RPMI7951 (cell line): ENCODE results near the gene GSTA3. TPM values are rescaled to one million over a fixed set of nuclear protein-coding genes. Genes with fewer than 3 reads are reported as not detected.
"Not testable (repeated sequence)": the region's sequence is repeated elsewhere in the genome, so short reads cannot be mapped to it uniquely, and the experiment has no call there.

ENCODE experiments used
- DNase-seq: peaks from one replicate; pipeline ENCODE4 v3.0.0-alpha.2; 2012; ENCODE audit warnings: low read depth
- total RNA-seq: library from RNA; depleted of rRNA; stranded (reverse); fragments of >200 nt; shearing (Covaris generic); gene quantifications from 2 replicates; pipeline ENCODE4 v1.2.3, GENCODE V29; 2014

Gene GSTA3
- total RNA-seq, 1 experiment from 2014 or later = not detected

DNA sequence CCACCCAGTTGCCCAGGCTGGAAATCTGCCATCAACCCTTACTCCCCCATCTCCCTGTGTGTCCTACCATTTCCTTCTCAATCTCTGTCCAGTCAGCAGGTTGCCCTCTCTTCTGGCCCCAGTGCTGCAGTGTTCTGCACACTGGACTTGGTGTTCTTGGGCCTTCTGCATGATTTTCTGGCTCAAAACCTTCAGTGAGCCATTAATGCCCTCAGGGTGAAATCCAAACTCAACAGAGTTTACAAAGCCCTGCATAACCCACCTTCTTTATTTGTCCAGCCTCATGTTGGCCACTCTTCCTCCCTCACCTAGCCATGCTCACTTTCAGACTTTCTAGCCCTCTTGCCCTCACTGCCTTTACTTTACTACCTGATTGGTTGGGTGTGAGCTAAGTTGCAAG is 5.0 kb upstream of the GSTA3 start:
- DNase-seq = peak; percentile 26

- peak; percentile 56 for DNase-seq
Measured at GRCh38 chr6:52910091-52910490, 593 bp upstream of the GSTA3 start.

- DNase-seq = no peak
Measured at GRCh38 chr6:52909131-52909530, 367 bp downstream of the GSTA3 start.

GRCh38 chr6:52908526-52908925 is 972 bp downstream of the GSTA3 start:
- DNase-seq = no peak

- peak; percentile 32 for DNase-seq
Measured at GRCh38 chr6:52904562-52905279, 4.8 kb downstream of the GSTA3 start.

GRCh38 chr6:52900536-52900935 is 9.0 kb downstream of the GSTA3 start:
- DNase-seq = peak; percentile 49

DNA sequence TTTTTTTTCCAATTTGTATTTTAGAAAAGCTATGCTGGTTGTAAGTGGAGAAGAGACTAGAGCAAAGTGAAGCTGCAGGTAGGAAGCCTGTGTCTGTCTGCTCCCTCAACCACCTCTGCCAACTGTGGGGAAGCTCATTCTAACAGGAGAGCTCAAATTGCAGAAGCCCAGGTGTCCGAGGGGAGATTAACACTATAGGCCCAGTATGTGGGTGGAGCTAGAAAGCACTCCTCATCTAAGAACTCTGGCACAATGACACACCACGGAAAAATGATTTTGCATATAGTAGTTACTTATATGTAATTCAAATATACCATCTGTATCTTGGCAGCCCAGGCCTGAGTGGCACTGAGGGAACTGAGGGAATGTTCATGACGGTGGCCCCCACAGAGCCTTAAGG is 13.7 kb downstream of the GSTA3 start:
- DNase-seq = not testable (repeated sequence)

GRCh38 chr6:52894285-52894684 is 15.2 kb downstream of the GSTA3 start:
- no peak for DNase-seq

GRCh38 chr6:52893803-52894202 is 15.7 kb downstream of the GSTA3 start:
- DNase-seq = no peak

- no peak for DNase-seq
Measured at GRCh38 chr6:52893221-52893620, 16.3 kb downstream of the GSTA3 start.

DNA sequence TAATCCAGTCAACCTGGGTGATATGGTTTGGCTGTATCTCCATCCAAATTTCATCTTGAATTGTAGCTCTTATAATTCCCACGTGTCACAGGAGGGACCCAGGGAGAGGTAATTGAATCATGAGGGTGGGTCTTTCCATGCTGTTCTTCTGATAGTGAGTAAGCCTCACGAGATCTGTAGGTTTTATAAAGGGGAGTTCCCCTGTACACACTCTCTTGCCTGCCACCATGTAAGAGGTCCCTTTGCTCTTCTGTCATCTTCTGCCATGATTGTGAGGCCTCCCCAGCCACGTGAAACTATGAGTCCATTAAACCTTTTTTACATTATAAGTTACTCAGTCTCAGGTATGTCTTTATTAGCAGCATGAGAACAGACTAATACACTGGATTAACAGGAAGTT is 19.5 kb downstream of the GSTA3 start:
- DNase-seq = no peak

DNA sequence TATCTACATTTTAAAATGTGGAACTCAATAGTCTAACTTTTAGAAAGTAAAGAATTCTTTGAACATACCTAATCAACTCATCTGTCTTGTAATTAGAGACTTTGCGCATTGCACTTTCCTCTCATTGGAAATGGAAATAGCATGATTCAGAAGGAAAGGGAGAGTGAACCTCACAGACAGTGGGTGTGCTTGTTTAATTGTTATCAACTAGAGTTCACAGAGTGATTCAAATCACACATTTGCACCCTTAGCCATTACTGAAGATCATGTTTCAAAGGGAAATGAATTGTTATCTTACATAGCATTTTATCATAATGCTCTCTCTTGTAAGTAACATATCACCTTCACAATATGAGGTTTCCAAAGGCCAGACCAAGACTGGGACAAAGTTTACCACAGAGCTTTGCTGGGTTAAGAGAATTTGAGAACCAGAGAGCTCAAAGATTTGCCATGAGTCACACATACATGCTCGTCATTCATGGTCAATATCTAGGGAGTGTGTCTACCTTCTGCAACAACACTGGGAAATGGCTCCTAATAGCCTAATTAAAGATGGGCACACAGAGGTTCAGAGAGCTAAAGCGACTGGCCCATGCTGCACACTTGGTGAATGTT is 21.5 kb downstream of the GSTA3 start:
- peak; percentile 14 for DNase-seq

DNA sequence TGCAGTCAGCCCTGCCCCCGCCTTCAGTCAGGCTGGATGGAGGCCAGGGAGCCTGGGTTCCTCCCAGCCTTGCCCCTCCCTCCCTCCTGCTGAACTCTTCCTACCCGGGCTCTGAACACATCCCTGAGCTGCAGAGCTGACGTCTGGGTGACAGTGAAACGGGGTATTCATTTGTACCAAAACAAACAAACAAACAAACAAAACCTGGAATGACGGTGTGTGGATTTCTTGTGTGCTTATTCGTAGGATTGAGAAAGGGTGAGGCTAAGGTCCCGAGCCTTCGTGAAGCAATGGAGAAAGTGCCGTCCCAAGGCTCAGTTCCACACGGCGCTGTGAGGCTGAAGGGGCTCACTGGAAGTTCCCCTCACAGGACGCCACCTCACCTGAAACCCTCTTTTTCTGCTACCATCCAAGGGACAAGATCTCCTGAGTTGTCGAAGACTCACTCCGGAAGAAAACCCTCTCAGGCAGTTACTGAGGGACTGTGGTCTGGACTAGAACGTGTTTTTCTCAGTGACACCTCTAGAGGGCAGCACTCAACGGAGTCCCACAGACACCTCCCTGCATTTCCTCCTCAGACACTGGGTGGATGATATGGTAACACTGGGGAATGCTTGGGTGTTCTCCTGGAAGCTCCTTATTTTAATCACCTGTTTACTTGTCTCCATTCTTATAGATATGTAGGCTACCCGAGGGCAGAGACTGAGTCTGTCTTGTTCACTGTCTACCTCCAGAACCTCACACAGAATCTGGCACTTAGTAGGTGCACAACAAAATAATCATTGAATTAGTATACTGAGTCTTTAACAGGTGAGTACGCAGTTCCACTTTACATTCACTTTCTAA is 27.3 kb downstream of the GSTA3 start:
- peak; percentile 80 for DNase-seq

DNA sequence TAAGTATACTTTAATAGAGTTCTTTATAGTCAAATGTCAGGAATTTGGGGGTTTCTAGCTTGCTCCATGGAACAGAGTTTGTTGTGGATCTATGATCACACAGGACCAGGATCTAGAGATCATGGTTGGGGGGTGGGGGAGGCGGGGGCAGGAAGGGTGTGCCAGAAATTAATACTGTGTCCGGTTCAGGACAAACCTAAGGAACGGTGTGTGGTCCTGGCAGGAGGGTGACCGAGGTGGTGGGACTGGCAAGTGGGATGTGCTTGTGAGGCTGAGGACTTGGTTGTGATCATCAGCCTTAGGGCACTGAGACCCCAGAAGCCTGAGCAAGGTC is 27.9 kb downstream of the GSTA3 start:
- no peak for DNase-seq

GRCh38 chr6:52877786-52878185 is 31.7 kb downstream of the GSTA3 start:
- DNase-seq = no peak

GRCh38 chr6:52877168-52877567 is 32.3 kb downstream of the GSTA3 start:
- DNase-seq = peak; percentile 90

DNA sequence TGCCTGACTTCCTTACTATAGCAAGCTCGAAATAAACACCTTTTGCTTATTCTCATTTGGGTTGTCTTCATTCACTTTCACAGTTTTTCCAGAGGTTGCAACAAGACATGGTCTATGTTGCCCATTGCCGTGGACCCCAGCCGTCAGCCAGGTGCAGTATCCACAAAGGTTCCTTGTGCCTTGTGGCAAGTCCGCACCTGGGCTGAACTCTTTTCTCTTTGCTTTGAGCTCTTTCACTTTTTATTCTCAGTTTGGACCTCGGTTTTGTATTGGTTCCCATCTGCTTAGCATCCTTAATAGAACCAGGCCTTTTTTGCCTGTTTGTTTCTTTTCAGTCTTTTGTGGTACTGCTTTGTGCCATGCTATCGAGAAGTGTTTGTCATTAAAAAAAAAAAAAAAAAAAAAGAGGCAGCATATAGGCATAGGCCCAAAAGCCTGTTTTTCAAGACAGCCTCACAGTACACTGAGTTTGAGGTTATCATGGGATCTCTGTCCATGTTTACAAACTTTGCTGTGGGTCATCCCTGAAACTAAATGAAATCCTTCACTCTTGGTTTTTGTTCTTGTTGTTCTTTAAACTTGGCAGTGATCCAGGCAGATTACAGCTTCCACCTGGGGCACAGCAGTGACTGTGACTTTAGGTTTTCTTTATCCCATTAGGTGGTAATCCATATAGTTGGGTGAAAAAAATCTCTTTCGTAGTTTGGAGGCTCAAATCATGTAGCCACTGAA is 33.3 kb downstream of the GSTA3 start:
- DNase-seq = peak; percentile 22

- no peak for DNase-seq
Measured at GRCh38 chr6:52872031-52872430, 37.5 kb downstream of the GSTA3 start.

DNA sequence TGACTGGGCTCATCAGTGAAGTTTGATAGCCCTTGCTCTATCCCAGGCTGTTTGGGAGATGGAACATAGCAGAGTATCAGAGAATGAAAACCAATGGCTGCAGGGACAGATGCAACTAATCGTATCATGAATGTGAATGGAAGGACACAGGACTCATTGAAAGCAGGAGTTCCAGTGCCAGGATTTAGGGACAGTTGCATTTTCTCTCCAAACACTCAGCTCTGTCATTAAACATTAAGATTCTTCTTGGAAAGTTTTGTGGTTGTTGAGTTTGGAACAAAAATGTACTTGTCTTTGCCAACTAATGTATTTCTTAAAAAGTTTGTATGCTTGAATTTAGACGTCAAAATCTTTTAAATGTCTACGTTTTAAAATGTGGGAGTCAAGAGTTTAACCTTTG is 37.9 kb downstream of the GSTA3 start:
- DNase-seq = no peak

- peak; percentile 47 for DNase-seq
Measured at GRCh38 chr6:52870335-52871091, 39.0 kb downstream of the GSTA3 start.

DNA sequence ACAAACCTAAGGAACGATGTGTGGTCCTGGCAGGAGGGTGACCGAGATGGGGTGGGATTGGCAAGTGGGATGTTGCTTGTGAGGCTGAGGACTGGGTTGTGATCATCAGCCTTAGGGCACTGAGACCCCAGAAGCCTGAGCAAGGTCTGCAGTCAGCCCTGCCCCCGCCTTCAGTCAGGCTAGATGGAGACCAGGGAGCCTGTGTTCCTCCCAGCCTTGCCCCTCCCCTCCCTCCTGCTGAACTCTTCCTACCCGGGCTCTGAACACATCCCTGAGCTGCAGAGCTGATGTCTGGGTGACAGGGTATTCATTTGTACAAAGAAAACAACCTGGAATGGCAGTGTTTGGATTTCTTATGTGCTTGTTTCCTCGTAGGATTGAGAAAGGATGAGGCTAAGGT is 40.6 kb downstream of the GSTA3 start:
- not testable (repeated sequence) for DNase-seq
